NCI-H146 (cell line): ENCODE measurements around the gene SRCAP.
A peak's percentile ranks its signal among the peaks of the same experiment; 100 is the strongest.

Source experiments
- DNase-seq: peaks from one replicate; lab custom pipeline; 2025; lab: John Stamatoyannopoulos, UW

Gene SRCAP

GRCh38 chr16:30775392-30776188 is 76.6 kb downstream of the SRCAP start:
- DNase-seq, result peak; percentile 91

DNA sequence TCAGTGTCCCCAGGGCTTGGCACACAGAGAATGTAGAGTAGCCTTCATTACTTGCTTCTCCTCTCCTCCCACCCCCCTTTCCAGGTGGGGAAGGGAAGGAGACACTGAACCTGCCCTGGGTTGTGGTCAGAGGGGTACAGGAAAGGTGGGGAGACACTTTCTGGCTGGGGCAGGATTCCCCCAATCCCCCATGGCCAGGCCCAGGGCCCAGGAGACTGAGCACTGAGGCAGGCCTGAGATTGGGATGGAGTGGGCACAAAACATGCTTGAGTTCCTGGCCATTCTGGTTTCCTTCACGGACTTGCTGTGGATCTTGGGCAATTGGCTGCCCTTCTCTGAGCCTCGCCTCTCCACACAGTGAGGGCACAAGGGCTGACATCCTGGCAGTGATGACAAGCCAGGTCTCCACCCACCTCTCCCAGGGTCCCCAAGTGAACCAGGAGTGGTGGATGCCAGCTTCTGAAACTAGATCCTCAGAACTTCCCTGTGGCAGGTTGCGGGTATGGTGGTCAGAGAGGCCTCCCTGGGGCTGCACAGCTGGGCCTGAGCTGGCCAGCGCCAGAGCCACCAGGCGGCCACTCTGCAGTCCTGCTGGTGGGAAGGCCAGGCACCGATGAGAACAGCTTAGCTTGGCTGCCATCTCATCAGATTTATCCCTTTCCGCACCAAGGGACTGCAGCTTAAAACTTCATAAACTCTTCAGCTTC is 78.8 kb downstream of the SRCAP start:
- no peak for DNase-seq

DNA sequence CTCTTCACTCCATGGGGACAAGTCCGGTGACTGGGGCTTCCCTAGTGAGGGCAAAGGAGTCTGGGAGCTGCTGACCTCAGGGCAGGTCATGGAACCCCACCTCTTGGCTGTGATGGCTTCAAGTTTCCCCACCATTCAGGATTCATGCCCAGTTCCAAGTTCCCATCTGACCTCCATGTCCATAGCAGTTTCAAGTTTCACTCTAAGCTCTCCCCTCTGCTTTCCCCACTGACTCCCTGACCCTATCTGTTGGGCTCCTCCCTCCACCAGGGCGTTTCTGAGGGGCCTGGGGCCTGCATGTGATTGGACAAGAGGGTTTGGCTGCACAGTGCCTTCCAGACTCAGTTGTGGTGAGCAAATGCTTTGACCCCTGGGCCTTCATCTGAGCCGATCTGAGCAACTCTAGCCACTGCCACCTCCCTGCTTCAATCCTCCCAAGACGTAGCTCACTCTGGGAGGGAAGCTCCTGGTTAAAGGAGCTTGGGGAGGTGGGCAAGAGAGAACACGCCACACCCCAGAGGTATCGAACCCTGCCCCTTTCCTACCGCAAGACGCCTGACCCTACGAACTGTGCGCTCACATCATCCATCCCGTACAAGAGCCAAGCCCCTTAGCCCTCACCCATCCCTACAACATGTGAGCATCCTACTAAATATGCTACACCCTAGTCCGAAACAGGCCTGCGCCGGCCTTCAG is 79.7 kb downstream of the SRCAP start:
- DNase-seq, result no peak

- DNase-seq, result no peak
Observed at GRCh38 chr16:30779596-30779995, 80.6 kb downstream of the SRCAP start.

DNA sequence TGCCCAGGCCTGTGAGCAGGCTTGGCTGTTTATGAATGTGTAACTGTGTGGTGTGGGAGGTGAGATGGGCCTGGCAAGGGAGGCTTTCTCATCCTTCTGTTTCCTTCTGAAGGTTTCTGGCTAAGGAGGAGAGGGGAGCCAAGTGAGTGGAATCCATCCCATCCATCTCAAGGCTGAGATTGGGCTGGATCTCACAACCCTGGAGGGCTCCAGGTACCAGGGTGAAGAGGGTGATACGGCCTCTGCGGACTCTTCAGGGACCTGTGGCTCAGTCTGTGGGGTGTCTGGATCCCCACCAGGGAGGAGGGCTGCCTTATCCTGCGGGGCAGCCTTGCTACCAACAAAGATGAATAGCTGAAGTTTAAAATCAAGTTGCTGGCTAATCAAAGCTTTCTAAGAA is 81.0 kb downstream of the SRCAP start:
- DNase-seq, result no peak

DNA sequence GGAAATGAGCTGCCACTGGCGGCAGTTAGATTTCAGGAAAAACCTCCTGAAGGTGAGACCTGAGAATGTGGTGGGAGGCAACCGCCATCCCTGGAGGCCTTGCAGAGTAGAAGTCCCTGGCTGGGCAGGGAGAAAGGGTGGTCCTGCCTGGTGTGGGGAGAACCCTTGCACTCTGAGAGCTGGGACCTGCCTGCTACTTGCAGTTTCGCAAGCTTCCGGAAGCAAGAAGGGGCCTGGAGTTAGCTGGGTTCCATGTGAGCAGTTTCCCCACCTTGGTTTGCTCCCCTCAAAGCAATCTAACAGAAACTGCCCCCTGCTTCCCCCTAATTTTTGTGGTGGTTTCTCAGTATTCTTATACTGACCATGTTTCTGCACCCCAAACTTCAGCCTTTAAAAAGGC is 81.6 kb downstream of the SRCAP start:
- no peak for DNase-seq

DNA sequence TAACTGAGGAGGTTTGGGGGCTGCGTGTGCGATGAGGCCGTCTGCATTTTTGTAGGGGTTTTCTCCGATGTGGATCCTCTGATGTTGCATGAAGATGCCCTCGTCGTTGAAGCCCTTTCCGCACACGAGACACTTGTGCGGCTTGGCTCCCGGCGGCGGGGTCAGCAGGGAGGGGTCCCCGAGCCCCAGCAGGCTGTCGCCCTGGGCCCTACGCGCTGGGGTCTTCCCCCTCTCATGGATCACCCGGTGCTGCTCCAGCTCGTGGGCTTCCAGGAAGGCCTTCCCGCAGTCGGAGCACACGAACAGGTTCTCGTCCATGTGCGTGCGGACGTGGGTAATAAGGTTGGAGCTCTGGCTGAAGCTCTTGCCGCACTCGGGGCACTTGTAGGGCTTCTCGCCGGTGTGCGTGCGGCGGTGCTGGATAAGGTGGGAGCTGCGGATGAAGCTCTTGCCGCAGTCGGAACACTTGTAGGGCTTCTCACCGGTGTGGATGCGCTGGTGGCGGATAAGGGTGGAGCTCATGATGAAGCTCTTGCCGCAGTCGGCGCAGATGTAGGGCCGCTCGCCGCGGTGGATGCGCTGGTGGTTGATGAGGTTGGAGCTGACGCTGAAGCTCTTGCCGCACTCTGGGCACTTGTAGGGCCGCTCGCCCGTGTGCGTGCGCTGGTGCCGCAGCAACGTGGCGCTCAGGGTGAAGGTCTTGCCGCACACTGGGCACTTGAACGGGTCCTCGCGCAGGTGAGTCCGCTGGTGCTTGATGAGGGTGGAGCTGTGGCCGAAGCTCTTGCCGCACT is 83.7 kb downstream of the SRCAP start:
- DNase-seq, result no peak

DNA sequence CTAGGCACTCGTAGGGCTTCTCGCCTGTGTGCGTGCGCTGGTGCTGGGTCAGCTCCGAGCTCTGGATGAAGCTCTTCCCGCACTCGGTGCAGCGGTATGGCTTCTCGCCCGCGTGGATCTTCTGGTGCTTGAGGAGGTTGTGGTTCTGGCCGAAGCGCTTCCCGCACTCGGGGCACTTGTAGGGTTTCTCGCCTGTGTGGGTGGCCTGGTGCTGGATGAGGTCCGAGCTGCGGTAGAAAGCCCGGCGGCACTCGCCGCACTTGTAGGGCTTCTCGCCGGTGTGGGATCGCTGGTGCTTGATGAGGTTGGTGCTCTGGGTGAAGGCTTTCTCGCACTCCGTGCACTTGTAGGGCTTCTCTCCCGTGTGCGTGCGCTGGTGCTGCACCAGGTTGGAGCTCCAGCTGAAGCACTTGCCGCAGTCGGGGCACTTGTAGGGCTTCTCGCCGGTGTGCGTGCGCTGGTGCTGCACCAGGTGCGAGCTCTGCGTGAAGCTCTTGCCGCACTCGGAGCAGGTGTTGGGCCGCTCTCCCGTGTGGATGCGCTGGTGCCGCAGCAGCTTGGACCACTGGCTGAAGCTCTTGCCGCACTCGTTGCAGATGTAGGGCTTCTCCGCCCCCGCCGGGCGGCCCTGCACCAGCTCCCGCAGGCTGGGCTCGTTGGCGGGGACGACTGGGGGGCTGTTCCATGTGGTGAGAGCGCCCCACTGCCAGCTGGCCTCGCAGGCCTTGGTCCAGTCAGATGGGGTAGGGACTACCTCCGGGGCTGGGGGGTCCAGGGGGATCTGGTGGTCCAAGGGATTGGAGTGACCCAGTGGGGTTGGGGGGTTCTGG is 84.5 kb downstream of the SRCAP start:
- DNase-seq, result no peak

DNA sequence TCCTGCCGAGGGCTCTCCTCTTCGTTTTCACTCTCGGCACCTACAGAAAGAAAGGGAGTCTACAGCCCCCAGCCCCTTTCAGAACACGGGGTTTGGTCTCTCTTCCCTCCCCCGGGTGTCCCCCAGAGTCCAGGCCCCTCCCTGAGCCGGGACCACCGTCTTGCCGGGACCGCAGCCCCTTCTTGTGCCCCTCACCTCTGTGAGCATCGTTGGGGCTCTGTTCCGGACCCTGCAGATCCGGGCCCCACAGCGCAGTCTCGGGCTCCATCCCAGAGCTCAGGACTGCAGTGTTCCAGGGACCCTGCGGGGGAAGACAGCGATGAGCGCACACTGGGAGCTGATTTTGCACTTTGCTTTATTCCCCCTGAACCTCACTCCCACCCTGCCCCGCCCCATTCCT is 85.2 kb downstream of the SRCAP start:
- no peak for DNase-seq

GRCh38 chr16:30785126-30786106 is 86.4 kb downstream of the SRCAP start:
- no peak for DNase-seq

DNA sequence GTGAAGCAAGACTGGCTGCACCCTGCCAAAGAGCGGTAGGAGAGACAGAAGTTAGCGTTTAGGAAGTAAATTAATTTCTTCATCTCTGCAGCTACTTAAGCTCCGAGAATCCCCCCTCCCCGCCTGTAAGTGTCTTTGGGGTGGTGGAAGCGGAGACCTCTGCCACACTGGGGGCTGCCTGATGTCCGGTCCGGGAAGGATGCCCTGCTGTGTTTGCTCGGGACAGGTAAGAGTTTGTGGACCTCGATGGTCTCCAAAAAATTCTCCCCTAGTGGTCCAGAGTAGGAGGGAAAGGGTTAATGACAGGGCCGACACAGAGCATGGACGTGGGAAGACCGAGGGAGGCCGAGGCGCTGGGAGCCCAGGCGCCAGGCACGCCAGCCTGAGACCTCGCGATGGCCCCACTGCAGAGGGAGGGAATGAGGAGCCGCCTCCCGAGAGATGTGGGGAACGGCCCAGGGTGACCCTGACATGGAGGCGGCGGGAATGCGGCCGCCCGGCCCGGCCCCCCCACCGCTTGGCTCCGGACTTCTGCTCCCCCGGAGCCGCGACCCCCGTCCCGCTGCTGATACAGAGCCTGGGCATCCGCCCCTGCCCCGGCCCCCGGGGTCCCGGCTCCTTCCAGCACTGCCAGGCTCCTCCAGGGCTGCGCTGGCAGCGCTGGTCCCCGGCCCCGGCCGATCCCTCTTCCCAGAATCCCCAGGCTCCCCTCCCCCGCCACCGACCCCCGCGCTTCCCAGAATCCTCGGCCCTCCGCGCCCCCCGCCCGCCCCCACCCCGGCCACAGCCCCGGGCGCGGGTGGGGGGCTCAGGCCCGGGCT is 87.4 kb downstream of the SRCAP start:
- peak; percentile 40 for DNase-seq

DNA sequence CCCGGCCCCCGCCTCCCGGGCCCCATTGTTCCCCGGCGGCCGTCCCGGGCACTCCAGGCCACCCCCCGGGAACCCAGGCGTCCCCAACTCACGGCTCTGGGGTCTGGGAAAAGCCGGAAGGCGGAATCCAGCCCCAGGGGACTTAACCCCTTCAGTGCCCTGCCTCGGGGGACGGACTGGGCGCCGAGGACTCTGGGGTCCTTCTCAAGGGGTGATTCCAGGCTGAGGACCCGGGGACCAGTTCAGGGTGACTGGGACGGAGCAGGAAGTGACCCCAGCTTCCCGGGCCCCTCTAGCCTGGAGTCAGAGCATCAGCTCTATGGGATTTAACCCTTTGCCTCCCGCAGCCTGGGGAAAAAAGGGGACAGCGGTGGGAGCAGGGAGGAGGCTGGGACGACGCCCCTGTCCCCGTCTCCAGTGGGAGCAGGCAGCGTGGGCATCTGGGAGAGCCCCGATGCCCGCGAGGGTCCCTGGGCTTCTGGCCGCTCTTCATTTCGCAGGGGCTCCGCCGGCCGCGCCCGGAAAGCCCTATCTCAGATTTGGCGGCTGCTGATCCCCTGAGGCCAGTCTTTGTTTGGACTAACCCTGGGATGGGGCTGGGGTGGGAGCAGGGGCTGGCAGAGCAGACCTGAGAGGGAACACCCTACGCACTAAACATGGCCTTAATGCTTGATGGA is 88.1 kb downstream of the SRCAP start, which contains the start of gene ZNF629:
Gene ZNF629 (minus strand): TSS at position 270 of the 677 bp plus-strand sequence. CDS start 2,723 bp downstream, outside the sequence.
- peak; percentile 84 for DNase-seq

DNA sequence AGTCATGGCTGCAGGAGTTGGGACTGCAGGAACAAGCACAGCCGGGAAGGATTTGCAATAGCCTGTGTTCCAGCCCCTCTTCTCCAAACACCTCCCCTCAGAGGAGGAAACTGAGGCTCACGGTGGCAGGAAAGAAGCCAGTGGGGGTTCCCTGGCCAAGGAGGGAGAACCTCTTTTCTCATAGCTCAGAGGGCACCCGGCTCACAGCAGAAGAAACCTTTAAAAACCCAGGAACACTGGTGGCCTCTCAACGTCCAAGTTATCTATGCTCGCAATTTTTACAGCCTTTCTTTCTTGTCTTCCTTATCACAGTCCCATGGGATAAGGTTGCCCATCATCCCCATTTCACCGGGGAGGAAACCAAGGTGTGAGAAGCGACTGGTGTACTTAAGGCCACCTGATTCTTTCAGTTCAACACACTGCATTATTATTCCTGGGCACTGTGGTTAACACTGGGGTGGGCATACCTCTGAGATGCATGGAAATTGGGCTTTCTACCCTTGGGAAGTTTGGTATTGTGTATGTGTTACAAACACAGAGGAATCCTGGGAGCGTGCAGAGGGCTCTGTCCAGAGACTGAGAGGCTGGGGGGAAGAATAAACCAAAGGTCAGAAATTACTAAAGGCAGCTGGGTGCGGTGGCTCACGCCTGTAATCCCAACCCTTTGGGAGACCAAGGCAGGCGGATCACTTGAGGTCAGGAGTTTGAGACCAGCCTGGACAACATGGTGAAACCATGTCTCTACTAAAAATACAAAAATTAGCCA is 88.8 kb downstream of the SRCAP start:
- DNase-seq, result no peak
